HT1080 (cell line): ENCODE measurements around the gene JAK2. TPM values are rescaled to one million over a fixed set of nuclear protein-coding genes. Genes with fewer than 3 reads are reported as not detected.

Source experiments
- DNase-seq: peaks from one replicate; pipeline ENCODE4 v3.0.0-alpha.2; 2015; ENCODE audit warnings: low read depth
- total RNA-seq: library from RNA; depleted of rRNA; stranded (reverse); fragments of >200 nt; shearing (Covaris generic); gene quantifications from 2 replicates; pipeline ENCODE4 v1.2.3, GENCODE V29; 2014; rRNA removed

Gene JAK2
- total RNA-seq, 1 experiment from 2014 or later = 3.9 TPM

- DNase-seq = no peak
These were observed 155.1 kb downstream of the JAK2 start for GRCh38 chr9:5140151-5140550.

- DNase-seq = no peak
These were observed 159.1 kb downstream of the JAK2 start for GRCh38 chr9:5144217-5144616.

GRCh38 chr9:5146241-5146640, 161.2 kb downstream of the JAK2 start:
- DNase-seq = no peak

Other genes starting within 250 kb of the JAK2 start
- 55.9 and 88.8 TPM in 2 replicates for gene AK3, start 244.1 kb upstream of the JAK2 start, total RNA-seq
- 31.6 and 34.7 TPM in 2 replicates for gene RCL1, start 192.3 kb upstream of the JAK2 start, total RNA-seq
- not detected in 2 replicates for gene INSL6, start 200.4 kb downstream of the JAK2 start, total RNA-seq
- 0.33 and 0.39 TPM in 2 replicates for gene INSL4, start 246.1 kb downstream of the JAK2 start, total RNA-seq